ENCODE data around the gene SSBP2. TPM values are rescaled to one million over a fixed set of nuclear protein-coding genes. Genes with fewer than 3 reads are reported as not detected.

Gene SSBP2
- total and polyA plus RNA-seq, 2 donors (not counting 3 experiments of a cell fraction or from before 2014, with no cell fraction given), result 9.6 to 11.5 TPM

DNA sequence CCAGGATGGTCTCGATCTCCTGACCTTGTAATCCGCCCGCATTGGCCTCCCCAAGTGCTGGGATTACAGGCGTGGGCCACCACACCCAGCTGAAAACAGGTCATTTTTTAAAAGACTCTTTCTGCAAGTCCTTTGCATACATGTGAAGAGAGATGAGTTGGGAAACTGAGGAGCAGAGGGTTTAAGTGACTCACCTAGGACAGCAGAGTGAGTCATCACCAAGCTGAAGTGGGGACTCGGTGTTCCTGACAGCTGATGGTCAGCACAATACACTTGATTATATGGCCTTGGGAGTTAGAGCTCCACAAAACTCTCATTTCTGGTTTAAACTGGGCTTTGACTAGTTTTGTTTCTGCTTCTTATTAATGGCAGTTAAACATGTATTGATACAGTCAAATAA is 38.1 kb upstream of the SSBP2 start:
- H3K4me1 ChIP-seq (ENCODE audit: control insufficient read depth, extremely low read depth, insufficient read depth, low read length), result no peaks in the 10 kb centered on the region
- no peaks in the 10 kb centered on the region for H3K27me3 ChIP-seq (ENCODE audit: control insufficient read depth in 2 of 2, insufficient read depth in 2 of 2, low read length in 2 of 2)
- ChIA-PET POLR2A (interaction anchor here (1.7 kb wide), 1 partner anchor 63 kb away, joined by 3 read pairs; no protein-coding TSS in a partner anchor), CTCF (interaction anchor here (0.6 to 3.8 kb wide), 9 partner anchors 9 to 62 kb away, joined by 3 to 27 read pairs (median 4); partner anchors contain the start of gene SSBP2)
- FAIRE-seq (no peak), DNase-seq (ENCODE audit: low read depth, low spot score) (peak; percentile 2)
- H3K4me3 ChIP-seq (replicated peaks in 1 of 3; ENCODE audit: insufficient read depth in 1 of 3, low read depth in 1 of 3, low read length in 3 of 3), result no peak overlapping the region
- H2AFZ ChIP-seq (ENCODE audit: low read depth, low read length), result no peak overlapping the region
- H3K27ac ChIP-seq (ENCODE audit: insufficient read depth, low read depth, low read length), result no peak overlapping the region
- intact Hi-C loops (cut with micrococcal nuclease), result no loop called here
- H3K4me2 ChIP-seq (ENCODE audit: insufficient read depth, low read length), result no peak overlapping the region
- H3K9ac ChIP-seq (replicated peaks; ENCODE audit: extremely low read depth, insufficient read depth, low read length), result no peak overlapping the region
- H3K9me1 ChIP-seq (replicated peaks; ENCODE audit: control insufficient read depth, extremely low read depth, insufficient read depth, low read length), result no peaks in the 10 kb centered on the region
- no peaks in the 10 kb centered on the region for H3K9me3 ChIP-seq (replicated peaks; ENCODE audit: control insufficient read depth, insufficient read depth, low read length)
- TF ChIP-seq FOS (IDR thresholded peaks at IDR 0.05; ENCODE audit: borderline replicate concordance, insufficient read depth, low read length) (peak; percentile 23), JUN (IDR thresholded peaks at IDR 0.05; ENCODE audit: borderline replicate concordance, insufficient read depth, insufficient read length, low read depth) (peak; percentile 33), MYC (IDR thresholded peaks at IDR 0.05; ENCODE audit: low read depth, low read length) (no peak)
- TF ChIP-seq, protein P1, sequence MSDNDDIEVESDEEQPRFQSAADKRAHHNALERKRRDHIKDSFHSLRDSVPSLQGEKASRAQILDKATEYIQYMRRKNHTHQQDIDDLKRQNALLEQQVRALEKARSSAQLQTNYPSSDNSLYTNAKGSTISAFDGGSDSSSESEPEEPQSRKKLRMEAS (IDR thresholded peaks at IDR 0.05; ENCODE audit: insufficient read depth, insufficient read length), result no peak
- no peaks in the 10 kb centered on the region for H3K79me2 ChIP-seq (ENCODE audit: control insufficient read depth, insufficient read depth, low read length)
- H4K20me1 ChIP-seq (replicated peaks; ENCODE audit: control insufficient read depth, extremely low read depth, insufficient read depth, low read length), result no peaks in the 10 kb centered on the region
- H3K36me3 ChIP-seq (ENCODE audit: control insufficient read depth in 2 of 2, extremely low read depth in 1 of 2, insufficient read depth in 2 of 2, low read length in 2 of 2), result no peaks in the 10 kb centered on the region
- BruUV-seq (replicated peaks), result no TSS peak
- dilution Hi-C loops (cut with MboI; ENCODE audit: extremely low pct_ligation_motif_present, low sequenced_read_pairs), result no loop called here

DNA sequence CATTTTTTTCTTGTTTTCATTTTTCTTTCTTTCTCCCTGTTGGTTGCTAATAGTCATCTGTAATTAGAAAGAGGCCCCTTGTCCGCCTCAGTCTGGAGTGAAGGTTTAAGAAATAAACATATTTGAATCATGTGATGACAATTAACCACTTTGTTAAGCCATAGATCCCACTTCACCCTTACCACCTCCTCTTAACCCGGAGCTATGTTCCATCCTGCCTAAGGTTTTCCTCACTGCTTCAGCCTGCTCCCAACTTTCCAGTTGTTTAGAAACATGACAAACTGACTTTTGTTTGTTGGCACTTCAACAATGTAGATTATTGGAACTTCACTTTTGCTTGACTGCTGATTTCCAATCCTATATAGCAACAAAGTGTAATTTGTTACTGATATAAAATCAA is 37.4 kb upstream of the SSBP2 start:
- no peaks in the 10 kb centered on the region for H3K9me3 ChIP-seq (replicated peaks; ENCODE audit: control insufficient read depth, insufficient read depth, low read length)
- TF ChIP-seq FOS (IDR thresholded peaks at IDR 0.05; ENCODE audit: borderline replicate concordance, insufficient read depth, low read length) (no peak), EZH2 (IDR thresholded peaks at IDR 0.05; ENCODE audit: borderline replicate concordance, low read depth, low read length, severe bottlenecking) (no peak), POLR2AphosphoS5 (IDR thresholded peaks at IDR 0.05; ENCODE audit: insufficient read depth, low read depth, low read length) (no peak), JUN (IDR thresholded peaks at IDR 0.05; ENCODE audit: borderline replicate concordance, insufficient read depth, insufficient read length, low read depth) (no peak), POLR2A (IDR thresholded peaks at IDR 0.05; ENCODE audit: low read depth, low read length) (no peak), MYC (IDR thresholded peaks at IDR 0.05; ENCODE audit: low read depth, low read length) (no peak)
- TF ChIP-seq, protein P2, sequence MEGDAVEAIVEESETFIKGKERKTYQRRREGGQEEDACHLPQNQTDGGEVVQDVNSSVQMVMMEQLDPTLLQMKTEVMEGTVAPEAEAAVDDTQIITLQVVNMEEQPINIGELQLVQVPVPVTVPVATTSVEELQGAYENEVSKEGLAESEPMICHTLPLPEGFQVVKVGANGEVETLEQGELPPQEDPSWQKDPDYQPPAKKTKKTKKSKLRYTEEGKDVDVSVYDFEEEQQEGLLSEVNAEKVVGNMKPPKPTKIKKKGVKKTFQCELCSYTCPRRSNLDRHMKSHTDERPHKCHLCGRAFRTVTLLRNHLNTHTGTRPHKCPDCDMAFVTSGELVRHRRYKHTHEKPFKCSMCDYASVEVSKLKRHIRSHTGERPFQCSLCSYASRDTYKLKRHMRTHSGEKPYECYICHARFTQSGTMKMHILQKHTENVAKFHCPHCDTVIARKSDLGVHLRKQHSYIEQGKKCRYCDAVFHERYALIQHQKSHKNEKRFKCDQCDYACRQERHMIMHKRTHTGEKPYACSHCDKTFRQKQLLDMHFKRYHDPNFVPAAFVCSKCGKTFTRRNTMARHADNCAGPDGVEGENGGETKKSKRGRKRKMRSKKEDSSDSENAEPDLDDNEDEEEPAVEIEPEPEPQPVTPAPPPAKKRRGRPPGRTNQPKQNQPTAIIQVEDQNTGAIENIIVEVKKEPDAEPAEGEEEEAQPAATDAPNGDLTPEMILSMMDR (IDR thresholded peaks at IDR 0.05; ENCODE audit: extremely low read depth in 1 of 2, insufficient read depth in 1 of 2, low read depth in 1 of 2, low read length in 2 of 2), result no peak
- TF ChIP-seq, protein P1 (IDR thresholded peaks at IDR 0.05; ENCODE audit: insufficient read depth, insufficient read length), result no peak
- H3K27me3 ChIP-seq (ENCODE audit: control insufficient read depth in 2 of 2, insufficient read depth in 2 of 2, low read length in 2 of 2), result no peaks in the 10 kb centered on the region
- FAIRE-seq (no peak), DNase-seq (ENCODE audit: low read depth, low spot score) (no peak)
- BruUV-seq (replicated peaks), result no TSS peak
- CTCF ChIA-PET, result interaction anchor here (0.8 to 3.8 kb wide), 8 partner anchors 9 to 377 kb away, joined by 3 to 27 read pairs (median 5); partner anchors contain the start of gene SSBP2
- H3K4me1 ChIP-seq (ENCODE audit: control insufficient read depth, extremely low read depth, insufficient read depth, low read length), result no peaks in the 10 kb centered on the region
- H2AFZ ChIP-seq (ENCODE audit: low read depth, low read length), result no peak overlapping the region
- dilution Hi-C loops (cut with MboI; ENCODE audit: extremely low pct_ligation_motif_present, low sequenced_read_pairs) (no loop called here), intact Hi-C loops (cut with micrococcal nuclease) (no loop called here)
- no peaks in the 10 kb centered on the region for H4K20me1 ChIP-seq (replicated peaks; ENCODE audit: control insufficient read depth, extremely low read depth, insufficient read depth, low read length)
- no peaks in the 10 kb centered on the region for H3K36me3 ChIP-seq (ENCODE audit: control insufficient read depth in 2 of 2, extremely low read depth in 1 of 2, insufficient read depth in 2 of 2, low read length in 2 of 2)
- H3K4me2 ChIP-seq (ENCODE audit: insufficient read depth, low read length), result no peak overlapping the region
- no peak overlapping the region for H3K9ac ChIP-seq (replicated peaks; ENCODE audit: extremely low read depth, insufficient read depth, low read length)
- H3K9me1 ChIP-seq (replicated peaks; ENCODE audit: control insufficient read depth, extremely low read depth, insufficient read depth, low read length), result no peaks in the 10 kb centered on the region
- H3K4me3 ChIP-seq (replicated peaks in 1 of 3; ENCODE audit: insufficient read depth in 1 of 3, low read depth in 1 of 3, low read length in 3 of 3), result no peak overlapping the region
- no peaks in the 10 kb centered on the region for H3K79me2 ChIP-seq (ENCODE audit: control insufficient read depth, insufficient read depth, low read length)
- H3K27ac ChIP-seq (ENCODE audit: insufficient read depth, low read depth, low read length), result no peak overlapping the region
- POLR2A ChIA-PET, result interaction anchor here (1.7 kb wide), 1 partner anchor 63 kb away, joined by 3 read pairs; no protein-coding TSS in a partner anchor
